SU-DHL-6 (cell line): ENCODE results near the gene ASAP2.

Source experiments
- H2AFZ ChIP-seq: fragments of 200-600 bp; sonication (generic); 2 replicates; pipeline ENCODE4 v1.6.1; 2014; ENCODE audit warnings: low read depth, mild to moderate bottlenecking, moderate library complexity, mixed read lengths, antibody characterized with exemption, low read length; ENCODE audit not compliant: severe bottlenecking
- H3F3A ChIP-seq: fragments of 200-600 bp; shearing (Covaris generic); 2 replicates; pipeline ENCODE4 v1.6.0; 2016; ENCODE audit warnings: antibody characterized with exemption, mild to moderate bottlenecking; ENCODE audit not compliant: insufficient read depth
- H3K27ac ChIP-seq: fragments of 200-600 bp; sonication (generic); 2 replicates; pipeline ENCODE4 v1.5.1; 2016; ENCODE audit warnings: low read depth, mild to moderate bottlenecking, low read length, moderate library complexity, mixed read lengths
- H3K27me3 ChIP-seq: fragments of 200-600 bp; sonication (generic), shearing (Covaris generic); 2 replicates; pipeline ENCODE4 v1.6.0; 2014; ENCODE audit warnings: mild to moderate bottlenecking, low read length
- H3K36me3 ChIP-seq: fragments of 200-600 bp; sonication (generic); 2 replicates; pipeline ENCODE4 v1.6.1; 2014; ENCODE audit warnings: mild to moderate bottlenecking, low read length, mixed read lengths
- H3K4me2 ChIP-seq: fragments of 300-600, 200-600 bp; shearing (Covaris generic), sonication (generic); 2 replicates; pipeline ENCODE4 v1.6.0; 2014; ENCODE audit warnings: low read length, low read depth, mild to moderate bottlenecking; ENCODE audit not compliant: poor library complexity, severe bottlenecking
- H3K4me3 ChIP-seq: fragments of 200-600 bp; sonication (generic); 2 replicates; pipeline ENCODE4 v1.5.1; 2014; ENCODE audit warnings: antibody characterized with exemption, low read length, mild to moderate bottlenecking, mixed read lengths; ENCODE audit not compliant: insufficient read depth, poor library complexity, severe bottlenecking
- H3K79me2 ChIP-seq: fragments of 200-600 bp; sonication (generic); 2 replicates; pipeline ENCODE4 v1.6.1; 2014; ENCODE audit warnings: mild to moderate bottlenecking, low read length, moderate library complexity; ENCODE audit not compliant: insufficient read depth
- H3K9ac ChIP-seq: fragments of 200-600 bp; sonication (generic); 2 replicates; pipeline ENCODE4 v1.7.0; 2014; ENCODE audit warnings: mild to moderate bottlenecking, low read length
- H3K9me2 ChIP-seq: fragments of 200-600 bp; sonication (generic); replicated peaks from 2 replicates; pipeline ENCODE4 v1.6.1; 2014; ENCODE audit warnings: low read length; ENCODE audit not compliant: insufficient read depth
- H3K9me3 ChIP-seq: fragments of 200-600 bp; sonication (generic); 2 replicates; pipeline ENCODE4 v1.6.1; 2014; ENCODE audit warnings: low read length, mixed read lengths; ENCODE audit not compliant: insufficient read depth
- H4K20me1 ChIP-seq: fragments of 200-600 bp; sonication (generic); 2 replicates; pipeline ENCODE4 v1.6.1; 2014; ENCODE audit warnings: low read depth, mild to moderate bottlenecking, antibody characterized with exemption, low read length, moderate library complexity, mixed read lengths
- CTCF ChIP-seq: fragments of 200-600 bp; sonication (generic); IDR thresholded peaks from one replicate; pipeline ENCODE4 v1.5.1; 2017; ENCODE audit warnings: antibody characterized with exemption, mild to moderate bottlenecking, low read length, moderate library complexity; ENCODE audit not compliant: insufficient read depth, poor library complexity, severe bottlenecking
- EZH2phosphoT487 ChIP-seq: fragments of 200-600 bp; sonication (generic), shearing (Covaris generic); conservative IDR thresholded peaks from 2 replicates; pipeline ENCODE4 v1.6.1; 2018; ENCODE audit warnings: mild to moderate bottlenecking, antibody characterized with exemption, low read length, moderate library complexity, mixed read lengths

Gene ASAP2

GRCh38 chr2:9194352-9194751 lies 12.3 kb upstream of the ASAP2 start:
- no peak overlapping the region for H3K27ac ChIP-seq
- no peaks in the 10 kb centered on the region for H4K20me1 ChIP-seq
- no peaks in the 10 kb centered on the region for H3K9me2 ChIP-seq
- H3K79me2 ChIP-seq = no peaks in the 10 kb centered on the region
- H3F3A ChIP-seq = no peaks in the 10 kb centered on the region
- no peaks in the 10 kb centered on the region for H3K36me3 ChIP-seq
- H3K4me3 ChIP-seq = no peak overlapping the region
- H3K27me3 ChIP-seq = no peaks in the 10 kb centered on the region
- no peak overlapping the region for H2AFZ ChIP-seq
- TF ChIP-seq EZH2phosphoT487 (no peak), CTCF (no peak)
- no peak overlapping the region for H3K4me2 ChIP-seq
- H3K9me3 ChIP-seq = no peaks in the 10 kb centered on the region
- no peak overlapping the region for H3K9ac ChIP-seq

DNA sequence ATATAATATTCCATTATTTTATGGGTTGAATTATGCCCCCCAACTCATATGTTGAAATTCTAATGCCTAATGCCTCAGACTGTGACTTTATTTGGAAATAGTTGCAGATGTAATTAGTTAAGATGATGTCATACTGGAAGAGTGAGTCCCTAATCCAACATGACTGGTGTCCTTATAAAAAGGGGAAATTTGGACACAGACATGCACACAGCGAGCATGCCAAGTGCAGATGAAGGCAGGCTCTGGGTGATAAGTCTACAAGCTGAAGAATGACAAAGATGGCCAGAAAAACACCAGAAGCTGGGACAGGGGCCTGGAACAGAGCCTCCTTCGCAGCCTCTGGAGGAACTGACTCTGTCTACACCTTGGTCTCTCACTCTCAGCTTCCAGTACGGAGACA lies 10.0 kb upstream of the ASAP2 start:
- Histone ChIP-seq H3F3A (no peaks in the 10 kb centered on the region), H3K9me2 (no peaks in the 10 kb centered on the region), H4K20me1 (no peaks in the 10 kb centered on the region), H3K79me2 (no peaks in the 10 kb centered on the region), H3K36me3 (no peaks in the 10 kb centered on the region), H3K4me3 (no peak overlapping the region), H3K9me3 (no peaks in the 10 kb centered on the region), H3K4me2 (no peak overlapping the region), H2AFZ (no peak overlapping the region), H3K27ac (no peak overlapping the region), H3K27me3 (no peaks in the 10 kb centered on the region), H3K9ac (no peak overlapping the region)
- TF ChIP-seq CTCF (no peak), EZH2phosphoT487 (no peak)

- Histone ChIP-seq H3K79me2 (no peaks in the 10 kb centered on the region), H4K20me1 (no peaks in the 10 kb centered on the region), H3K9me2 (no peaks in the 10 kb centered on the region), H3K27me3 (no peaks in the 10 kb centered on the region), H2AFZ (no peak overlapping the region), H3F3A (no peaks in the 10 kb centered on the region), H3K9ac (no peak overlapping the region), H3K4me2 (no peak overlapping the region), H3K36me3 (no peaks in the 10 kb centered on the region), H3K27ac (no peak overlapping the region), H3K4me3 (no peak overlapping the region), H3K9me3 (no peaks in the 10 kb centered on the region)
- TF ChIP-seq EZH2phosphoT487 (no peak), CTCF (no peak)
These were observed 8.7 kb upstream of the ASAP2 start for GRCh38 chr2:9197916-9198315.
